HG03039 (cell line): Measurements from ENCODE around the gene C22orf31.

Experiments
- ATAC-seq: cut with Tn5 transposase; IDR thresholded peaks from one replicate; pipeline ENCODE4 v1.9.1; 2021; ENCODE audit warnings: mild to moderate bottlenecking, moderate library complexity; ENCODE audit not compliant: unreplicated experiment

The C22orf31 gene

DNA sequence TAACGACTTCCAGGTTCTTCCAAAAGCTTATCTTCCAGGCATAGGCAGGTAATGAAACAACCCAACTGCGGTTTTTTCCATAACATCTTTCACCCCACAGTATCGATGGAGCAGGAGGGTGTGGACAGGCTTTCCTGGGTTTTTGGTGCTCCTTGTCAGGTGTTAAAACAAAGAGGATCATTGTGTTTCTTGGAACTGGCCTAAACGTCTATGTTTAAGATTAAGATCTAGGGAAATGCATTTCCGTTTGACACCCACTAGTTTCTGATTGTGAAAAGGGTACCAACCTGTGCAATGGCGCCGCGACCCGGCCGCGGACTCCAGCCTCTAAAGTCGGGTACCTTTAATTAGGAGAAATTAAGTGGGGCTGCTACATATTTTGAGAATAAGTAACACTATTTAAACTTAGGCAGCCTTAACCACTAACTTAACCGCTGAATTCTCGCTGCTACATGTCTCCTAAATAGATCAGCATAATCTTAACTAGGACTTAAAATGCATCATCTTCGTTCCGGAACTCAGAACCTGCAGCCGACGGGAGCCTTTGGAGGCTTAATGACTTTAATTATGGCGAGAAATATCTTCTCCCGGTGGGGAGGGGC lies 31.5 kb downstream of the C22orf31 start:
- ATAC-seq: no peak

DNA sequence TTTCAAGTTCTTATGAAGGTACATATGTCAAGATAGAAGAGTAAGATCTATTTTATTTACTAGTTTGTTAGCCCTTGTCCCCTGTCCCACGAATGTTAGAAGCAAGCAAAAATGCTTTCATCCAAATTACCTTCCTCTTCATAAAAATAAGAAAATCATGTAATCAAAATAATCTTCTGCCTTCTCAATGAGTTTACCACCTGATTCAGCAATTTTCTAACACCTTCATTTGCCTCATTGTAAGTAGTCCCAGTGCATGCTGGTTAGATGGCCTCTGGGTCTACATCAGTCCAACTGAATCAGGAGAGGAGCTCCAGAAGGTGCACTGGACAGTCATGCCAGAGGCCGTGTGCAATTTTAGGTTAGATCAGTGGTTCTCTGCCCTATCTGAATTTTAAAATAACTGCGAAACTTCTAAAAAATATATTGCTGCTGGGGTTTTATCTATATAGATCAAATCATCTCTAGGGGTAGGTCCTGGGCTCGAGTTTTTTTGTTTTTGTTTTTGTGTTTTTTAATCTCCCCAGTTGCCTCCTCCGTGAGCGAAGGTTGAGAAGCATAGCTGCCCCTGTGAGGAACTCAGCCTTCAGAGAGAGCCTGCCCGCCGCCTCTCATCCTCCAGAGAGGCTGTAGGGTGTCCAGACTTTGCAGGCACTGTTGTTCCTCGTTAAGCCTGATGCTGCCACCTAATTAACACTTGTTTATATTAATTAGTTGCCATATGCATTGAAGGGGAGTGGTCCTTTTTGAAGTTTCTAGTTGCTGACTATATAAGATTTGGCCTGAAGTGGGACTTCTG lies 32.2 kb downstream of the C22orf31 start:
- no peak for ATAC-seq

DNA sequence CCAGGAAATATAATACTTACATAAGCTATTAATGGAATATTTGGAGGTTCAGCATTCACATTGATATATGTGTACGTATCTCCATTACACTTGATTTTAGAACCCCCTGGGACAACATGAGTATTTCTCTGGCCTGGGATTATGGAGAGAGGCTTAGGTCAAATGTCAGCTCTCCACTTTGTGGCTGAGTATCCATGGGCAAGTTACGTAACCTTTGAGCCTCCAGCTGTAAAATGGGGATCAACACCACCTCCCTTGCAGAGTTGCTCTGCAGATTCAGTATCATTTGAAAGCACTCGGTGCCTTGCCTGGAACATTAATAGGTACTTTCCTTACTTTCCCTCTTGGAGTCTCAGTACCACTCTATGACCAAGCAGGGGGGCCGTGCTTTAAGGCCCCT lies 33.2 kb downstream of the C22orf31 start:
- ATAC-seq: no peak

DNA sequence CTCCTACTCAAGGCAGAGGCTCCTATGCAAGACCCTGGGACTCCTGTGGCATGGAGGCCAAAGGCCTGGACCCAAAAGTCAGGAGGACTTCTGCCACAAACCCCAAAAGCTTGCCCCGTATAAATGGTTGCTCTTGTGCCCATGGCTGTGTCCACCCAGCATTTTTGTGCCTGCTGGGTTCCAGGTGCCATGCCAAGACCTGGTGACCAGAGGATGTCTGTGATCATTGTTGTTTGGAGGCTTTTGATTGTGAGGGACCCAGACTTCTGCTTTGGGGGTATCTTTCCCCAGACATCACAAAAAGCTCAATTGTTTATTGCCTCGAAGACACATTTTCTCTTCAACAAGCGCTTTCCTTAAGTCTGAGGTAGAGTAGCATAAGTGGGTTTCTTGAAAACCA lies 35.1 kb downstream of the C22orf31 start:
- no peak for ATAC-seq

DNA sequence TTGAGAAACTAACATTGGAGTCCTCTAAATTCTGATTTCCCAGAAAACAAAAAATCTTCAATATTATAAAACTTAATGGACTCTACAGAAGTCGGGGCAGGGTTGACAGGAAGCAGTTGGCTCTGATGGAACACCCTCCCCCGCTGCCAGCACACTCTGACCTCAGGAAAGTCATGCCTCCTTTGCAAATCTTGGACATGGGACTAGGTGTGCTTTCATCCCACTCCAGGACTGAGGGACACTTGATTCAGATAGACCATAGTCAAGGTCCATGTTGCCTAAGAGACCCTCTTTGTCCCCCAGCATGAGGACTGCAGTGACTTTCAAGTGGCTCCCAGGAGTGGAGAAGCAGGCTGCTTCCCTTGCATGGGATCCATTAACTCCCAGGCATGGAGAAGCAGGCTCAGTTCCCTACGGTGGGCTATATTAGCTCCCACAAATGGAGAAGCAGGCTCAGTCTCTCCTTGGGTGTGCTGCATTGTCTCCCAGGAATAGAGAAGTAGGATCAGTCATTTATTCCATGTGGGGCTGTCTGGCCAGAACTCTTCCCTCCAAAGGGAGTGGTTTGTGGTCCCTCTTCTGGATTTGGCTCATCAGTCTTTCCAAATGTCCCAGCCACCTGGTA lies 38.3 kb downstream of the C22orf31 start:
- ATAC-seq: no peak

DNA sequence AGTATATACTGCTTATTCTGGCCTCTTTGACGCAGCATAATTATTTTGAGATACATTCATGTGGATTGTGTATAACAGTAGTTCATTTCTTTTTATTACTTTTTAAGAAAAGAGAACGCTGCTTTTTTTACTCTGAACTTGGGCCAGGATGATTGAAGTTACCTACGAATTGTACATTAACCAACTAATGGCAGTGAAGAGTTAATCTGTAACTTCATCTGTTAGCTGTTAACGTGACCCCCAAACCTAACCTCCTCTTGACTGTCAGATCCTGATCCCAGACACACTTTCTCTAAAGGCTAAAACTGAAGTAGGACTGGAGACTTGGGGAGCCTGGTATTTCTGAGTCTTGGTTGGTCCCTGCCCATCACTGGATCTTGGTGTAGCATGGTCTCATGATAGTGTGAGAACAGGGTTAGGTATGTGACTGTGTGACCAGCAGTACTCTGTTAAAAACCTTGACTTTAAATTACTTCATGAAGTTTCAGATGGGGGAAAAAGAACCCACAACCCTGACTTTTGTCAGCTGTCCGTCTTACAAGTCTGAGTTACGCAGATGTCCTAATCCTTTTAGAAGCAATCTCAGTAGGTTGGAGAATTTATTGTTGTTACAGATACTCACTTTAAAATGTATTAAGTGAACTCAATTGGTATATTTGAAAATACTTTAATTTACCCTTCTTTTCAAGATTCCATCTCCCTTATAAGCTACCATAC lies 39.4 kb downstream of the C22orf31 start:
- ATAC-seq: no peak

DNA sequence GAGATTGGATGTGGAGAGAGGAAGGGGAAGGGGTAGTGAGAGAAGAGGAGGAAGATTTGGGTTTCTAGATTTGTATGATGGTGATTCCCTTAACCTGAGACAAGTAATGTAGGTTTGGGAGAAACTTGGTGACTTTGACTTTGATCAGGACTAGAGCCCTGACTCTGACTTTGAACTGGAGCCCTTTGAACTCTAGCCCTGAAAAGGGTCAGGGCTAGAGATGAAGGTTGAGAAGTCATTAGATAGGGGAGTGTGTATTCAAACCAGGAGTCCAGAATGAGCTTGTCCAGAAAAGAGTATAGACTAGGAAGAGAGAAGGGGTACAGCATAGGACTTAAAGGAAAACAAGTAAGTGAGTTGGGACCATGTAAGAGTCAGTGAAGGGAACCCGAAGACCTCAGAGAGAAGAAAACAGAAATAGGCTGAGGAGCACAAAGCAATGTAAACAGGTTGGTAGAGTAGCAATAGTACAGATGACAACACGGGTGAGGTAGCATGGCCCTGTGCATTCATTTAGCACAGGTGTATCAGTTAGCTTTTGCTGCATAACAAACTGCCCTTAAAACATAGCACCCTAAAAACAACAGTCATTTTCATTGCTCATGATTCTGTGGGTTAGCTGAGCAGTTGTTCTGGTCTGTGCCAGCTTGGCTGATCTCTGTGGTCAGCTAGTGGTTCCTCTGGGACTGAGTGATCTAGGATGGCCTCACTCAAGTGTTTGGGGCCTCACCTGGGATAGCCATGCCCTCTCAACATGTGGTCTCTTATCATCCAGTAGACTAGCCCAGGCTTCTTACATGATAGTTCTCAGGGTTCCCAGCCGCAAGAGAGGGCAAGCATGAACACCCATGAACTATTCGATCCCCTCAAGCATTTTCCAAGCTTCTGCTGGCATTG lies 43.1 kb downstream of the C22orf31 start:
- no peak for ATAC-seq

DNA sequence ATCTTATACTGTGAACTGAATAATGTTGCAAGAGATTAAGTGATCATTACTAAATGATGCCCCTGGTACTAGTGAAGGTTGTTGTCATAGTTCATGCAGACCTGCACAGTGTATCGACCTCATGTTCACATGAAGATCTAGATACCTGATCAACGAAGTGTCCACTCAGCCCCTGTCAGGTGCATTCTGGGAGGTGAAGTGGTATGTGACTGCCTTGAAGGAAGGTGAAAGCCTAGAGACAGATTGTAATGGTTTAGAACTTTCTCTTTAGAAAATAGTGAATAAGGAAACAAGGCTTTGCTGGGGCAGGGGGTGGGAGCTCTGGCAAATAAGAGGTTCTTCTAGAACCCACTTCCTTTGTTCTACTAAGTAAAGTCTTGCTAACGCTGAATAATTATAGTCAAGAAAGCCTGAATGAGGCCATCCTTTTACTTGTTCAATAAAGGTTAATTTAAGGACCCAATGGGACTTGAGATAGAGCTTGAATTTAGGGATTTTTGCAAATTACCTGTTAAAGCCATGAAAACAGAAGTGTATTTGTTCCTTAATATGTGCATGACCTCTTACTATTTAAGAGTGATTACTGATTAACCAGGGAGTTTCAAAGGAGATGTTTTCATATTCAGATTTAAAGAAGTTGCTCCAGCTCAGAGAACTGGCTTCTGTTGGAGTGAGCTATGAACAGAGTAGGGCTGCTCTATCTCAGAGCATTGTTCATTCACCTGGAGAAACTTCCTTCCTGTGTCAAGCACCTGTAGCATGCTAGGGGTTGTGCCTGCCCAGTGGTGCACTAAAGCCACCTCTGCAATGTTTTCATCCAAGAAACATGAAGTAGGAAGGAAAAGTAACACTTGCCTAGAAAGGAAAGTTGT lies 45.3 kb downstream of the C22orf31 start:
- ATAC-seq: no peak

DNA sequence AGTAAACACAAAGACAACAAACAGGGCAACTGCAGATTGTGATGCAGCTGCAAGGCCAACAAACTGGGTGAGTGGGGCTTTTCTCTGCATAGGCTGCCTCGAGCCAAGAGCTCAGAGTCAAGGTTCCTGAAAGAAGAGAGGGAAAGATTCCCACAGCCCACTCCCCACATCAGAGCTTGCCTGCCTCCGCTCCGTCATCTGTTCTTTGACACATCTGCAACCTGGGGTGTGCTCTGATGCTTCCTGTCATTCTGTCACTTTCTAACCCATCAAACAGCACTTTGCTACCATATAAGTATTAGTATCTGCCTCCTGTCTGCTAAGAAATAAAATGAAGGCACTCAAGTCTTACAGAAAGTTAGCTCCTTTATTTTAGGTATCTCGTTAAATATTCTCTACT lies 46.9 kb downstream of the C22orf31 start:
- no peak for ATAC-seq

DNA sequence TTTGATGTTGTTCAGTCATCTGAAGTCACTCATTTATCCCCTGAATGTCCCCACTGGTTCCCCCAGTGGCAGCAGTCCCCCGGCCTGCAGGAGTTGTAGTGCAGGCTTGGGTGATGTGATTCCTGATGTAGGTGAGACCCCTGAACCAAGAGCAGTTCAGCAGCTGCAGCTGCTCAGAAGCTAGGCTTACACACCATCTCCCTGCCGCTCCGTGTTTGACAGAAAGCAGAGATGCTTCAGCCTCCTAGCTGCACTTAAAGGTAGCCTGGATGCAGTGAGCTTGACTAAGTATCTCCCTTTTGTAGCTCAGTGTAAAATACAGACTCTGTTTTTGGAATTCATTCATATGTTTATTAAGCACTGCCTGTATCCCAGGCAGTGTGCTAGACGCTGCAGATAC lies 47.3 kb downstream of the C22orf31 start:
- no peak for ATAC-seq

DNA sequence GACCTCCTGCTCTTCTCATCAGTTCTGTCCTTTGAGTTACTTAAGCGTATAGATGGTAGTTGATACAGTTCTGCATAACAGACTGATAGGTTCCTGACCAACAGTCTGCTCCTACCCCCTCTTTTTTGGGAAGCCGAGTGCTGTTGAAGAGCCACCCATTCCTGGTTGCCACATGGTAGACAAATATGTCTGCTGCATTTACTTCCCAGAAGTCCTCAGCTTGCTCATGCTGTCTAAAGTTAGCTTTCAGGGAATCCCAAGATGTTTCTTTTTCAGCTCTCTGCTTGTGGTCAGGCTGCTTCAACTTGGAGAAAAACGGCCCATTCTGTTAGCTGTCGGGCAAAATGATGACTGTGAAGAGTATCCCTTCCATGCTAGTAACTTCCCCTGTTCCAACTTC lies 48.7 kb downstream of the C22orf31 start:
- no peak for ATAC-seq

DNA sequence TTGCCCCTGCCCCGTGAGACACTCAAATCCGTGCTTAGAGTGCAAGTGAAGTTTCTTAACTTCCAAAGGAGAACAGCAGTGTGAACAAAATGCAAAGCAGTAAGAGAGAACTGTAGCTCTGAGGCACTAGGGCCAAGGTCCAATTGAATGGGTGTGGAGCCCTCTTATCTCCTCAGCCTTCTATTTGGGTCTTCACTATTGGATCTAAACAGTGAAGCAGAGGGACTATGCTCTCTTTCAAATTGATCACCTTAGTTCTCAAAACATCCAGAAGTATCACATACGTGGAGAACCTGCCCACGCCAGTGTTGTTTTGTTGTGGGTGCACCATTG lies 49.6 kb downstream of the C22orf31 start:
- no peak for ATAC-seq

DNA sequence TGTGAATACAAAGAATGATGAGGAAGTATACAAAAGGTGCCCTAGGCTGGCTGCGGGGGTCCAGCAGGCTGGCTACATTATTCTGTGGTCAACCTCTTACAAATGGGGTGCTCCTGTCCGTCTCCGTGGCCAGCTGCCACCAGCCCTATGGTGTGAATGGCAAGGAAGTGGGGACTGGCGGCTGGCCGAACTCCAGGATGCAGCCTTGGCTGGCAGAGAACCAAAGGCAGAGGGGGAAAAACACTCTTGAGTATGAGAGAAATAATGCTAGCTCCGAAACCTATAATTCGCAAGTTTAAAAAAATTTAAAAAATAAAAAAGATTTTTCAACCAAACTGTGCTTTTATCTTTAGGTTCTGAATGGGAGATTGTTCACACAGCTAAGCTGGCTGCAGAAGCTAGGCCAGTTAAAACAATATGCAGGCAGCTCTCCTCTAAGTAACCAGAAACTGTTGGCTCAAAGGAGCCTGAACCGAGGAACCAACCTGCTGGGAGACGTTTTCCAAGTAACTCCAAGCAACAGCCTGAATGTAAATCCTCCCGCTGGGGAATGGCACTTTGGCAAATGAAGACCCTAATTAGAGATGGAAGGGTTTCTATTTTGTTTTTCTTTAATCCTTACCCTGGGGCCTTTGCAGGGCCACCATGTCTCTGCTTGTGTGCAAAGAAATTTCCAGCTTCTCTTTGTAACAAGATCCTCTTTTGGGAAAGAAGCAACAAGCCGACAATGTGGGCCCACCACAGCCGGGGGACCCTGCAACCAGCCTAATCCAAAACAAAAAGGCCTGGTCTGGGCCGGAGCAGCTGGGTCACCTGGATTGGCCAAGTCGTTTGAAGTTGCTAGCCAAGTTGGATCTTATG lies 50.2 kb downstream of the C22orf31 start:
- ATAC-seq: no peak

DNA sequence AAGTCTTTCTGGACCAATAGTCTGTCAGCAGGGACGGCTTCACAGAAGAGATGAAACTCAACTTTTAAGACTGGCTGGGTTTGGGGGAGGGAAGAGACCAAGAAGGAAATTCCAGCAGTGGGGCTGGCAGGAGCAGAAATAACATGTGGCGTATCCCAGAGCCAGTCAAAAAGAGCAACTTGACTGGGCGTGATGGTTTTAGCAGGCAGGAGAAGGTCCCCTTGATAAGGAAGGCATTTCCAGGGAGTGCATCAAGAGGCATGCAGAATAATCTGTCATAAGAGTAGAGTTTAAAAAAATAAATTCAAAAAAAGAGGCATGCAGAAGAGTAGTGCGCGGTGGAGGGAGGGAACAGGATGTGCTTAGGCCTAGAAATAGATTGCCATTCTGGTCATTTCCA lies 52.5 kb downstream of the C22orf31 start:
- no peak for ATAC-seq
